ENCODE data around the gene CENPM.

Gene CENPM

GRCh38 chr22:41933411-41934177, 13.4 kb downstream of the CENPM start:
- DNase-seq (ENCODE audit: insufficient read length, low spot score) (no peak), FAIRE-seq (no peak)

GRCh38 chr22:41932353-41932752, 14.6 kb downstream of the CENPM start:
- DNase-seq (ENCODE audit: insufficient read length, low spot score) (no peak), FAIRE-seq (no peak)

- DNase-seq (ENCODE audit: insufficient read length, low spot score) (no peak), FAIRE-seq (no peak)
These were observed 15.2 kb downstream of the CENPM start for GRCh38 chr22:41931701-41932269.

- no peak for FAIRE-seq
- DNase-seq (ENCODE audit: insufficient read length, low spot score) = no peak
These were observed 17.5 kb downstream of the CENPM start for GRCh38 chr22:41929418-41929810.

GRCh38 chr22:41928593-41929417, 18.1 kb downstream of the CENPM start:
- DNase-seq (ENCODE audit: insufficient read length, low spot score) (no peak), FAIRE-seq (no peak)

- FAIRE-seq (no peak), DNase-seq (ENCODE audit: insufficient read length, low spot score) (no peak)
These were observed 19.1 kb downstream of the CENPM start for GRCh38 chr22:41927813-41928212.

GRCh38 chr22:41925783-41926460, 21.0 kb downstream of the CENPM start:
- DNase-seq (ENCODE audit: insufficient read length, low spot score) (peak; percentile 68), FAIRE-seq (no peak)

GRCh38 chr22:41923595-41924276, 23.2 kb downstream of the CENPM start:
- FAIRE-seq (no peak), DNase-seq (ENCODE audit: insufficient read length, low spot score) (no peak)

GRCh38 chr22:41922940-41923594, 23.9 kb downstream of the CENPM start:
- DNase-seq (ENCODE audit: insufficient read length, low spot score) (no peak), FAIRE-seq (no peak)

GRCh38 chr22:41922328-41922727, 24.6 kb downstream of the CENPM start:
- no peak for FAIRE-seq
- DNase-seq (ENCODE audit: insufficient read length, low spot score) = no peak

GRCh38 chr22:41920271-41920976, 26.5 kb downstream of the CENPM start:
- DNase-seq (ENCODE audit: insufficient read length, low spot score) (no peak), FAIRE-seq (no peak)

- FAIRE-seq (no peak), DNase-seq (ENCODE audit: insufficient read length, low spot score) (no peak)
These were observed 27.4 kb downstream of the CENPM start for GRCh38 chr22:41919357-41920224.

GRCh38 chr22:41917903-41918791, 28.8 kb downstream of the CENPM start:
- DNase-seq (ENCODE audit: insufficient read length, low spot score) (peak; percentile 58), FAIRE-seq (peak; percentile 20)

- no peak for DNase-seq (ENCODE audit: insufficient read length, low spot score)
- no peak for FAIRE-seq
These were observed 29.5 kb downstream of the CENPM start for GRCh38 chr22:41917375-41917902.

- DNase-seq (ENCODE audit: insufficient read length, low spot score) = no peak
- FAIRE-seq = no peak
These were observed 30.1 kb downstream of the CENPM start for GRCh38 chr22:41916745-41917358.

- FAIRE-seq (no peak), DNase-seq (ENCODE audit: insufficient read length, low spot score) (no peak)
These were observed 31.0 kb downstream of the CENPM start for GRCh38 chr22:41915786-41916493.

All from HTR-8/SVneo (cell line).